ENCODE measurements around the gene ARHGAP29. TPM values are rescaled to one million over a fixed set of nuclear protein-coding genes. Genes with fewer than 3 reads are reported as not detected.

Gene ARHGAP29
- total and polyA plus RNA-seq, 10 of the 15 experiments (the other 5 are each of a cell fraction or from before 2014, with no cell fraction given), result under 0.01 to 0.43 (median 0.10) TPM; not detected in 4

GRCh38 chr1:94218332-94218731 is 19.1 kb downstream of the ARHGAP29 start:
- Histone ChIP-seq H3K27me3 (replicated peaks in 1 of 2; ENCODE audit: control insufficient read depth in 2 of 2, insufficient read depth in 2 of 2, low read length in 1 of 2) (no peaks in the 10 kb centered on the region; a peak in 1 of 4 replicates), H3K36me3 (ENCODE audit: control insufficient read depth in 2 of 2, insufficient read depth in 2 of 2, low read length in 1 of 2) (no peaks in the 10 kb centered on the region), H4K20me1 (ENCODE audit: control insufficient read depth, insufficient read depth) (no peaks in the 10 kb centered on the region), H3K79me2 (ENCODE audit: control insufficient read depth, insufficient read depth, low read length) (no peaks in the 10 kb centered on the region), H2AFZ (ENCODE audit: control insufficient read depth, low read depth, low read length) (no peak overlapping the region), H3K4me2 (ENCODE audit: control insufficient read depth, insufficient read depth) (no peak overlapping the region), H3K9me3 (replicated peaks; ENCODE audit: control insufficient read depth, insufficient read depth, low read length) (no peaks in the 10 kb centered on the region), H3K4me1 (ENCODE audit: control insufficient read depth, insufficient read depth, low read length) (no peaks in the 10 kb centered on the region), H3K27ac (ENCODE audit: control insufficient read depth, insufficient read depth) (no peak overlapping the region), H3K9ac (ENCODE audit: control insufficient read depth, insufficient read depth, low read length) (no peak overlapping the region), H3K4me3 (no peak overlapping the region)
- ATAC-seq, result no peak
- DNase-seq (ENCODE audit: low read depth, low spot score), result no peak
- RAD21 ChIA-PET (ENCODE audit: unreplicated experiment), result no interaction called here
- SMC1A ChIA-PET (ENCODE audit: uncharacterized antibody, unreplicated experiment), result interaction anchor here (0.6 to 1.0 kb wide), 3 partner anchors 9 to 586 kb away, joined by 3 to 4 read pairs (median 3); no protein-coding TSS in a partner anchor
- intact Hi-C loops (cut with micrococcal nuclease; ENCODE audit: unreplicated experiment) (no loop called here), in situ Hi-C loops (cut with MboI) (no loop called here)
- no TSS peak for BruUV-seq (replicated peaks)
- POLR2A ChIA-PET, result no interaction called here
- no peak for FAIRE-seq
- 48% methylated on average over 2 of the region's 2 CpGs for WGBS (ENCODE audit: insufficient coverage, insufficient replicate concordance, low lambda C conversion rate, missing lambda C conversion rate)
- CTCF ChIA-PET, result no interaction called here
- TF ChIP-seq BACH1 (IDR thresholded peaks at IDR 0.05; ENCODE audit: borderline replicate concordance), result no peak
- no peak for TF ChIP-seq KAT2A (conservative IDR thresholded peaks at IDR 0.05; ENCODE audit: control insufficient read depth, low read depth, low read length)
- TF ChIP-seq HDGF (IDR thresholded peaks at IDR 0.05), result no peak
- TF ChIP-seq, protein P1, sequence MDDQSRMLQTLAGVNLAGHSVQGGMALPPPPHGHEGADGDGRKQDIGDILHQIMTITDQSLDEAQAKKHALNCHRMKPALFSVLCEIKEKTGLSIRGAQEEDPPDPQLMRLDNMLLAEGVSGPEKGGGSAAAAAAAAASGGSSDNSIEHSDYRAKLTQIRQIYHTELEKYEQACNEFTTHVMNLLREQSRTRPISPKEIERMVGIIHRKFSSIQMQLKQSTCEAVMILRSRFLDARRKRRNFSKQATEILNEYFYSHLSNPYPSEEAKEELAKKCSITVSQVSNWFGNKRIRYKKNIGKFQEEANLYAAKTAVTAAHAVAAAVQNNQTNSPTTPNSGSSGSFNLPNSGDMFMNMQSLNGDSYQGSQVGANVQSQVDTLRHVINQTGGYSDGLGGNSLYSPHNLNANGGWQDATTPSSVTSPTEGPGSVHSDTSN (IDR thresholded peaks at IDR 0.05; ENCODE audit: insufficient replicate concordance, low read depth, low read length), result no peak
- TF ChIP-seq SREBF2 (IDR thresholded peaks at IDR 0.05; ENCODE audit: low read length), result no peak
- TF ChIP-seq, protein P2, sequence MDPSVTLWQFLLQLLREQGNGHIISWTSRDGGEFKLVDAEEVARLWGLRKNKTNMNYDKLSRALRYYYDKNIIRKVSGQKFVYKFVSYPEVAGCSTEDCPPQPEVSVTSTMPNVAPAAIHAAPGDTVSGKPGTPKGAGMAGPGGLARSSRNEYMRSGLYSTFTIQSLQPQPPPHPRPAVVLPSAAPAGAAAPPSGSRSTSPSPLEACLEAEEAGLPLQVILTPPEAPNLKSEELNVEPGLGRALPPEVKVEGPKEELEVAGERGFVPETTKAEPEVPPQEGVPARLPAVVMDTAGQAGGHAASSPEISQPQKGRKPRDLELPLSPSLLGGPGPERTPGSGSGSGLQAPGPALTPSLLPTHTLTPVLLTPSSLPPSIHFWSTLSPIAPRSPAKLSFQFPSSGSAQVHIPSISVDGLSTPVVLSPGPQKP (IDR thresholded peaks at IDR 0.05; ENCODE audit: low read depth, low read length), result no peak
- TF ChIP-seq NBN (IDR thresholded peaks at IDR 0.05), result no peak
- TF ChIP-seq CHD1 (IDR thresholded peaks at IDR 0.05; ENCODE audit: low read depth, low read length), result no peak
- no peak for TF ChIP-seq NFXL1 (IDR thresholded peaks at IDR 0.05; ENCODE audit: borderline replicate concordance)
- no peak for TF ChIP-seq NFYA (IDR thresholded peaks at IDR 0.05; ENCODE audit: borderline replicate concordance, low read depth, low read length)
- no peak for TF ChIP-seq REST (IDR thresholded peaks at IDR 0.05; ENCODE audit: low read depth, low read length)
- TF ChIP-seq ZBTB40 (IDR thresholded peaks at IDR 0.05; ENCODE audit: borderline replicate concordance), result no peak
- TF ChIP-seq CBX5 (IDR thresholded peaks at IDR 0.05; ENCODE audit: low read depth), result no peak
- TF ChIP-seq RFX5 (IDR thresholded peaks at IDR 0.05; ENCODE audit: low read depth, low read length), result no peak
- TF ChIP-seq SIX5 (IDR thresholded peaks at IDR 0.05; ENCODE audit: low read depth, low read length, severe bottlenecking), result no peak

All from GM12878 (cell line).